GM12874 (cell line): ENCODE results near the gene AZIN2.

Source experiments
- TF ChIP-seq, protein P1 (sequence below): IDR thresholded peaks from 2 replicates; pipeline ENCODE4 v1.5.1; 2011; ENCODE audit warnings: low read depth, mild to moderate bottlenecking, control low read depth, low read length, moderate library complexity; ENCODE audit not compliant: insufficient read depth

AZIN2 gene

GRCh38 chr1:33127001-33127823 is 46.3 kb downstream of the AZIN2 start:
- TF ChIP-seq, protein P1, sequence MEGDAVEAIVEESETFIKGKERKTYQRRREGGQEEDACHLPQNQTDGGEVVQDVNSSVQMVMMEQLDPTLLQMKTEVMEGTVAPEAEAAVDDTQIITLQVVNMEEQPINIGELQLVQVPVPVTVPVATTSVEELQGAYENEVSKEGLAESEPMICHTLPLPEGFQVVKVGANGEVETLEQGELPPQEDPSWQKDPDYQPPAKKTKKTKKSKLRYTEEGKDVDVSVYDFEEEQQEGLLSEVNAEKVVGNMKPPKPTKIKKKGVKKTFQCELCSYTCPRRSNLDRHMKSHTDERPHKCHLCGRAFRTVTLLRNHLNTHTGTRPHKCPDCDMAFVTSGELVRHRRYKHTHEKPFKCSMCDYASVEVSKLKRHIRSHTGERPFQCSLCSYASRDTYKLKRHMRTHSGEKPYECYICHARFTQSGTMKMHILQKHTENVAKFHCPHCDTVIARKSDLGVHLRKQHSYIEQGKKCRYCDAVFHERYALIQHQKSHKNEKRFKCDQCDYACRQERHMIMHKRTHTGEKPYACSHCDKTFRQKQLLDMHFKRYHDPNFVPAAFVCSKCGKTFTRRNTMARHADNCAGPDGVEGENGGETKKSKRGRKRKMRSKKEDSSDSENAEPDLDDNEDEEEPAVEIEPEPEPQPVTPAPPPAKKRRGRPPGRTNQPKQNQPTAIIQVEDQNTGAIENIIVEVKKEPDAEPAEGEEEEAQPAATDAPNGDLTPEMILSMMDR, result peak; percentile 89

DNA sequence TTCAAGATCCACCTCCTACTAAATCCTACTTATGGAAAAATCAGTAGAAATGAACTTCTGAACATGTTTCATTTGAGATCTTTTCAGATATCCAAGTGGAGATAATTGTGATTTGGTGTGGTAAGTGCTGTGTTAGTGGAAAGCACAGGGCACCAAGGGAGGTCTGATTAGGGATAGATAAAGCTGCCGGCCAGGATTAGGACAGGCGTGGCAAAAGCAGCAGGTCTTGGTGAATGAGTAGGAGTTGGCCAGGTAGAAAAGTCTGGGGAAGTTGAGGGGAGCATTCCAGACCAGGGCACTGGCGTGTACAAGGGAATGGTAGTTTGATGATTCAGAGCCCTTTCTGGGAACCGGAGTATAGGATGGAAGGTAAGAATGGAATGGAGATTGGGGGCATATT is 47.8 kb downstream of the AZIN2 start:
- TF ChIP-seq, protein P1, result no peak

DNA sequence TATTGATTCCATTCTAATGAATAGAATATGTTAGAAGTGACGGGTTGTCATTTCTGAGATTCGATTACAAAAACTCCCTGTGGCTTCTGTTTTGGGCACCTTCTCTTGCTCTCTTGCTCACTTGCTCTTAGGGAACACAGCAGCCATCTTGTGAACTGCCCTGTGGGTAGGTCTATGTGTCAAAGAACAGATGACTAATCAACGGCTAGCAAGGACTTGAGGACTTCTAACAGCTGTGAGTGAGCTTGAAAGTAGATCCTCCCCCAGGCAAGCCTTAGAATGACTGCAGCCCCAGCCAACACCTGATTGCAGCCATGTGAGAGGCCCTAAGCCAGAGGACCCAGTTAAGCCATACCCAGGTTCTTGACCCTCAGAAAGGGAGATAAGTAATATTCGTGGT is 49.3 kb downstream of the AZIN2 start:
- TF ChIP-seq, protein P1, result no peak

GRCh38 chr1:33131191-33131590 is 50.2 kb downstream of the AZIN2 start:
- TF ChIP-seq, protein P1, result no peak

- TF ChIP-seq, protein P1, result no peak
Measured at GRCh38 chr1:33132549-33132948, 51.6 kb downstream of the AZIN2 start.

DNA sequence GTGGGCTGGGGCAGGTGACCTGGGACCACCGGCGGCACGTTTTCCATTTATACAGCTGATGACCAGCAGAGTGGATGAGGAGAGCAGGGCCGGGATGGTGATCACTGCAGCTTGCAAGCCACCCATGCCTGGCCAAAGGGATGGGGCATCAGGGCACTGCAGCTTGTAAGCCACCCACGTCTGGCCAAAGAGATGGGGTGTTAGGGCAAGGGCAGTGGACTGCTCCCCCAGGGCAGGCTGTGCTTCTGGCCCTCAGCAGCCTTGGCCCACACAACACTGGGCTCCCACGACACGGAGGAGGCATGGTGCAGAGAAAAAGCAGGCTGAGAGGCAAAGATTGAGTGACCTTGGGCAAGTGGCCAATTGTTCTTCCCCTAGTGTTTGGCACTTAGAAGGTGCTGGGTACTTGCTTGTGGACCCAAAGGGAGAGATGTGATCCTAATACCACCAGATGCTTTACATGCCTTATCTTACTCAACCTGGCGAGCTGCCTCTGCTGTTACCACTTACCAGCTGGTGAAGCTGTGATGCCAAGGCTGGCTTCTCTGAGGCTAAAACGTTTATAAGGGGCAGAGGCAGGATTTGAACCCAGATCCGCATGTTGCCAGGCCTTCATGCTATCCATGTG is 52.6 kb downstream of the AZIN2 start:
- TF ChIP-seq, protein P1, result no peak

- TF ChIP-seq, protein P1, result peak; percentile 74
Measured at GRCh38 chr1:33137800-33138199, 56.8 kb downstream of the AZIN2 start.
